AG04450 (cell line): Measurements from ENCODE around the gene EFCAB10. TPM values are rescaled to one million over a fixed set of nuclear protein-coding genes. Genes with fewer than 3 reads are reported as not detected.

Source experiments
- CTCF ChIA-PET: fragments of 300-600, 350-600 bp; formaldehyde crosslinking; extraction: SDS; loops from one replicate; lab custom pipeline; 2022; ENCODE audit warnings: antibody characterized with exemption, inconsistent platforms; lab: Charles Lee
- POLR2A ChIA-PET: fragments of 350-600 bp; formaldehyde crosslinking; extraction: SDS; loops from one replicate; lab custom pipeline; 2021; ENCODE audit warnings: antibody characterized with exemption, inconsistent platforms; lab: Yijun Ruan, JAX
- DNase-seq: peaks from one replicate; pipeline ENCODE4 v3.0.0-alpha.2; 2011; ENCODE audit warnings: low read depth, low spot score
- H3K27ac ChIP-seq: one replicate; pipeline ENCODE4 v1.5.1; 2012; ENCODE audit warnings: low read depth, low read length, control low read depth
- H3K27me3 ChIP-seq: one replicate; pipeline ENCODE4 v1.6.0; 2012; ENCODE audit warnings: low read length; ENCODE audit not compliant: control insufficient read depth, insufficient read depth
- H3K4me3 ChIP-seq: 2 replicates; pipeline ENCODE4 v1.5.1; 2011; ENCODE audit warnings: mild to moderate bottlenecking, low read depth, low read length, control low read depth
- H3K9me3 ChIP-seq: 2 replicates; pipeline ENCODE4 v1.5.1; 2012; ENCODE audit warnings: low read length; ENCODE audit not compliant: control insufficient read depth, insufficient read depth
- CTCF ChIP-seq: IDR thresholded peaks from 2 replicates; pipeline ENCODE4 v1.5.1; 2011; ENCODE audit warnings: low read depth, low read length, control low read depth, inconsistent platforms
- polyA plus RNA-seq: library from polyadenylated mRNA; depleted of rRNA; stranded (reverse); fragments of >200 nt; gene quantifications from 2 replicates; pipeline ENCODE4 v1.2.3, GENCODE V29; 2011

The EFCAB10 gene
- polyA plus RNA-seq, 1 experiment: not detected

GRCh38 chr7:105567024-105567423, 14.3 kb downstream of the EFCAB10 start:
- DNase-seq: no peak
- Histone ChIP-seq H3K9me3 (no peaks in the 10 kb centered on the region; the same call in 1 of the 2 replicates), H3K27ac (no peak overlapping the region), H3K27me3 (no peaks in the 10 kb centered on the region), H3K4me3 (no peak overlapping the region)
- ChIA-PET CTCF (interaction anchor here (2.6 kb wide), 1 partner anchor 35 kb away, joined by 13 read pairs; the partner anchor contains the start of gene RINT1), POLR2A (no interaction called here)
- TF ChIP-seq CTCF: no peak

- H3K4me3 ChIP-seq: no peak overlapping the region
- no peak overlapping the region for H3K27ac ChIP-seq
- H3K27me3 ChIP-seq: no peaks in the 10 kb centered on the region
- CTCF ChIA-PET: interaction anchor here (1.1 to 2.6 kb wide), 3 partner anchors 12 to 33 kb away, joined by 3 to 13 read pairs (median 3); partner anchors contain the start of gene RINT1
- POLR2A ChIA-PET: no interaction called here
- no peak for DNase-seq
- H3K9me3 ChIP-seq: no peaks in the 10 kb centered on the region
- TF ChIP-seq CTCF: no peak
Observed at GRCh38 chr7:105565190-105565589, 16.1 kb downstream of the EFCAB10 start.

- ChIA-PET POLR2A (no interaction called here), CTCF (interaction anchor here (0.6 kb wide), 1 partner anchor 321 kb away, joined by 3 read pairs; no protein-coding TSS in a partner anchor)
- Histone ChIP-seq H3K27ac (no peak overlapping the region), H3K4me3 (no peak overlapping the region), H3K27me3 (no peaks in the 10 kb centered on the region), H3K9me3 (no peaks in the 10 kb centered on the region)
- no peak for TF ChIP-seq CTCF
- DNase-seq: no peak
Observed at GRCh38 chr7:105559926-105560325, 21.4 kb downstream of the EFCAB10 start.

GRCh38 chr7:105538339-105538738, 43.0 kb downstream of the EFCAB10 start:
- no peak for TF ChIP-seq CTCF
- H3K27ac ChIP-seq: no peak overlapping the region
- no peak for DNase-seq
- H3K9me3 ChIP-seq: no peaks in the 10 kb centered on the region
- CTCF ChIA-PET: interaction anchor here (0.6 kb wide), 1 partner anchor 122 kb away, joined by 3 read pairs; no protein-coding TSS in a partner anchor
- POLR2A ChIA-PET: no interaction called here
- no peak overlapping the region for H3K4me3 ChIP-seq
- H3K27me3 ChIP-seq: no peaks in the 10 kb centered on the region

- ChIA-PET POLR2A (interaction anchor here (1.0 to 1.1 kb wide), 2 partner anchors 12 to 39 kb away, joined by 3 read pairs; no protein-coding TSS in a partner anchor), CTCF (interaction anchor here (0.6 to 2.1 kb wide), 6 partner anchors 10 to 392 kb away, joined by 3 to 13 read pairs (median 10); no protein-coding TSS in a partner anchor)
- Histone ChIP-seq H3K27ac (no peak overlapping the region), H3K27me3 (no peaks in the 10 kb centered on the region), H3K4me3 (peak overlapping the region; percentile 98), H3K9me3 (no peaks in the 10 kb centered on the region)
- DNase-seq: no peak
- no peak for TF ChIP-seq CTCF
Observed at GRCh38 chr7:105532709-105533460, 48.4 kb downstream of the EFCAB10 start.
